Breast epithelium (tissue), 3 donors: Measurements from ENCODE around the gene CD72.

Experiments
- CTCF ChIP-seq, 3 donors: fragments of 450-650 bp; IDR thresholded peaks; one replicate each; pipeline ENCODE4 v1.5.1; 2016 to 2017; ENCODE audit warnings: antibody characterized with exemption in 3 of 3, mild to moderate bottlenecking in 3 of 3, moderate library complexity in 3 of 3
- POLR2AphosphoS5 ChIP-seq, 3 donors: sonication (generic); formaldehyde crosslinking; IDR thresholded peaks; one replicate each; pipeline ENCODE4 v1.6.1; 2017; ENCODE audit warnings: antibody characterized with exemption in 3 of 3

GRCh38 chr9:35629597-35629996 lies 11.4 kb upstream of the CD72 start:
- TF ChIP-seq POLR2AphosphoS5 (IDR thresholded peaks at IDR 0.05) (no peak), CTCF (IDR thresholded peaks at IDR 0.05) (no peak)
